ENCODE results near the gene NUP210. TPM values are rescaled to one million over a fixed set of nuclear protein-coding genes. Genes with fewer than 3 reads are reported as not detected.

The NUP210 gene
- total RNA-seq, 3 donors from 2014 or later = 6.7 to 14.8 (median 8.1) TPM

DNA sequence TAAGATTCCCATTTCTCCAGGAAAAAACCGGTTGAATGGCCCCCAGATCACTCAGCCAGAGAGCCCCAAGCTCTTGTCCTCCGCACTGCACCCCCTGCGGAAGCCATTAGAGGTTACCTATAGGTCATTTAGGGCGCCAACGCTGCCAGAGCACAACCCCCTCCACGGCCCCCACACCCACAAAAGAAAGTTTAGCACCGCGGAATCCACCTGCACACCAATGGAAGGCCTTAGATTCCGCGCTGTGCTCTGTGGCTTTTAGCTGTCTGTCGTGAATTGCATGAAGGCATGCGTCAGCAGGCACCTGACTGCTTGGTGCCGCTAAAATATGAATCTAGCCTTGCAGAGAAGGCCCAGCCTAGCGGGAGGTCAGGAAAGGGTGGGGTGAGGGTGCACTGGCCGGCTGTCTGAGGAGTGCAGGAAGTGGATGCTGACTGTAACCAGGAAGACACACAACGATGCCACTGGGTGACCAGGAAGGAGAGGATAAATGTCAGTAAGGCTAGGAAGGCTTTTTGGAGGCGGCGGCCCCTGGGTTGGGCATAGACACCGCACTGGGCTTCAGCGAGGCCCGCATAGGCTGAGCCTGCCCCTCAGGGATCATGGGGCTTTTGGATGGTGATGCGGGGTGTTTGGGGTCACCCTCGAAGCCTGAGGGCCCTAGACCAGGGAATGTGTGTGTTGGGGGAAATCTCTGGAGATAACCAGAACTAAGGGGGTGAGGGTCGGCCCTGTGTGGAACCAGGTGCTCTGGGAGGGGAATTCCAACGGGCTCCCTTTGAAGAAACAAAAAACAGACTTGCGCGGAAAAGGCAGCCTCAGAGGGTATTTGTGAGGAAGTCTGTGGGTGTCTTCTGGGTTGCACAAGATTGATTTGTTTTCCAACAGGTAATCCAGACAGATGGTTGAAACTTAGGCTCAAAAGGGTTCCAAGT is 976 bp upstream of the NUP210 start:
- TF ChIP-seq, protein P1, sequence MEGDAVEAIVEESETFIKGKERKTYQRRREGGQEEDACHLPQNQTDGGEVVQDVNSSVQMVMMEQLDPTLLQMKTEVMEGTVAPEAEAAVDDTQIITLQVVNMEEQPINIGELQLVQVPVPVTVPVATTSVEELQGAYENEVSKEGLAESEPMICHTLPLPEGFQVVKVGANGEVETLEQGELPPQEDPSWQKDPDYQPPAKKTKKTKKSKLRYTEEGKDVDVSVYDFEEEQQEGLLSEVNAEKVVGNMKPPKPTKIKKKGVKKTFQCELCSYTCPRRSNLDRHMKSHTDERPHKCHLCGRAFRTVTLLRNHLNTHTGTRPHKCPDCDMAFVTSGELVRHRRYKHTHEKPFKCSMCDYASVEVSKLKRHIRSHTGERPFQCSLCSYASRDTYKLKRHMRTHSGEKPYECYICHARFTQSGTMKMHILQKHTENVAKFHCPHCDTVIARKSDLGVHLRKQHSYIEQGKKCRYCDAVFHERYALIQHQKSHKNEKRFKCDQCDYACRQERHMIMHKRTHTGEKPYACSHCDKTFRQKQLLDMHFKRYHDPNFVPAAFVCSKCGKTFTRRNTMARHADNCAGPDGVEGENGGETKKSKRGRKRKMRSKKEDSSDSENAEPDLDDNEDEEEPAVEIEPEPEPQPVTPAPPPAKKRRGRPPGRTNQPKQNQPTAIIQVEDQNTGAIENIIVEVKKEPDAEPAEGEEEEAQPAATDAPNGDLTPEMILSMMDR (IDR thresholded peaks at IDR 0.05) = no peak
- Histone ChIP-seq H3K36me3 (ENCODE audit: low read depth) (no peaks in the 10 kb centered on the region), H3K4me1 (ENCODE audit: low read depth) (peaks cover 15% of the 10 kb centered on the region), H3K4me3 (no peak overlapping the region), H3K9me3 (no peaks in the 10 kb centered on the region)
- peak; percentile 53 for ATAC-seq
- intact Hi-C loops (cut with DNase I, micrococcal nuclease) = no loop called here
- DNase-seq = peak; percentile 44 to 80 (median 47)

DNA sequence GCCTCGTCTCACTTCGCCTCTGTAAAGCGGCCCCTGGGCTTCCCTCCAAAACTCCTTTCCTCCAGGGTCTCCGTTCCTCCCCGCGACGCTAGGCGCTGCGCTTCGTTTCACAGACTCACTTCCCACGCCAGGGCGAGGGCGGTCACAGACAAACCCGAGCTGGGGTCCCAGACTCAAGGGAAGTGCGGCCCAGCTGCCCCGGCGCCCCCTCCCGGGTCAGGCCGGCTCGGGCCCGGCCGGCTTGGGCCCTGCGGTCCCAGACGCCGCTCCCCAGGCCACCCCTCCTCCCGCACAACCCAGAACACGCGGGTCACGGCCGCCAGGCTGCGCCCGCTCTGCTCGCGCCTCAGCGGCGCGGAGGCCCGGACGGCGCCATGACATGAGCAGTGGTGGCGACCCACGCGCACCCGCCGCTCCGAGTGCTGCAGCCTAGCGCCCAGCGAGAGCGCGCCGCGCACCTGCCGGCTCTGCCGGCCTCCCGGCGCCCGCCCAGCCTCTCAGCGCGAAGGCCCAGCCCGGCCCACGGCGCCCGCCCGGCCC is 547 bp downstream of the NUP210 start:
- intact Hi-C loops (cut with DNase I, micrococcal nuclease) = no loop called here
- H3K36me3 ChIP-seq (ENCODE audit: low read depth) = no peaks in the 10 kb centered on the region
- TF ChIP-seq, protein P1 (IDR thresholded peaks at IDR 0.05) = no peak
- ATAC-seq (peak; percentile 74), DNase-seq (peak; percentile 48 to 71 (median 67))
- peak overlapping the region; percentile 34 for H3K4me3 ChIP-seq
- H3K9me3 ChIP-seq = no peaks in the 10 kb centered on the region
- peaks cover 15% of the 10 kb centered on the region for H3K4me1 ChIP-seq (ENCODE audit: low read depth)

DNA sequence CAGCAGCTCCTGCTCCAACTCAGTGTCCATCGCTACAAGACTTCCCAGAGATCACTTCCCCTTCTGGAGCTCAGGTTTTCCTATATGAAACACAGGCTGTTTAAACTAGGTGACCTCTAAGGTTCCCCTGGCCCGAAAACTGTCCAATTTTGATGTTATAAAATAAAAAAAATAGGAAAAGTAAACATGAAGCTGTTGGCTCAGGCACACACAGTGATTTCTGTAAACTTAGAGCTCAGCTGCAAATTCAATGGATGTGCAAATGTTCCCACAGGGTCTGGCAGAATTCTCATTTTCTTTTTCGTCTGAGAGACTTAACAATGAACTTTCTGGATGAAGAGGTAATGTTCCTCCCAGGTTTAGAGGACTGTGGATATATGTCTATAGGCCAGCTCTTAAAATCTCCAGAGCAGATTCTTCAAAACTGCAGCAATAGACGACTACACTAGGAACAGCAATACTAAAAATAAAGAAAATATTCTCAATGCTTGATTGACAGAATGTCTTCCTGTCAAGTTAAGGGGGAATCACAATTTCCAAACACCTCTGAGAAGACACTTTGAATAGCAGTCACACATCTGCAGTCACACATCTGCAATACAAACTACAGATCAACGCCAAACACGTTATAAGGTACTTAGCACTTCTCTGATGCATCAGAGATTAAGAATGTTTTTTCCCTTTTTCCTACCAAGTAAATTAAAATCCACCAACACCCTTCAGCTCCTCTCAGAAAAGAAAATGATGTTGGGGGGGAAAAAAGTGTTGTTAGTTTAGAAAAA is 2.8 kb downstream of the NUP210 start:
- intact Hi-C loops (cut with DNase I, micrococcal nuclease) = no loop called here
- TF ChIP-seq, protein P1 (IDR thresholded peaks at IDR 0.05) = no peak
- ATAC-seq = no peak
- Histone ChIP-seq H3K9me3 (no peaks in the 10 kb centered on the region), H3K36me3 (ENCODE audit: low read depth) (no peaks in the 10 kb centered on the region), H3K4me3 (no peak overlapping the region), H3K4me1 (ENCODE audit: low read depth) (peaks cover 7% of the 10 kb centered on the region)
- DNase-seq = no peak

DNA sequence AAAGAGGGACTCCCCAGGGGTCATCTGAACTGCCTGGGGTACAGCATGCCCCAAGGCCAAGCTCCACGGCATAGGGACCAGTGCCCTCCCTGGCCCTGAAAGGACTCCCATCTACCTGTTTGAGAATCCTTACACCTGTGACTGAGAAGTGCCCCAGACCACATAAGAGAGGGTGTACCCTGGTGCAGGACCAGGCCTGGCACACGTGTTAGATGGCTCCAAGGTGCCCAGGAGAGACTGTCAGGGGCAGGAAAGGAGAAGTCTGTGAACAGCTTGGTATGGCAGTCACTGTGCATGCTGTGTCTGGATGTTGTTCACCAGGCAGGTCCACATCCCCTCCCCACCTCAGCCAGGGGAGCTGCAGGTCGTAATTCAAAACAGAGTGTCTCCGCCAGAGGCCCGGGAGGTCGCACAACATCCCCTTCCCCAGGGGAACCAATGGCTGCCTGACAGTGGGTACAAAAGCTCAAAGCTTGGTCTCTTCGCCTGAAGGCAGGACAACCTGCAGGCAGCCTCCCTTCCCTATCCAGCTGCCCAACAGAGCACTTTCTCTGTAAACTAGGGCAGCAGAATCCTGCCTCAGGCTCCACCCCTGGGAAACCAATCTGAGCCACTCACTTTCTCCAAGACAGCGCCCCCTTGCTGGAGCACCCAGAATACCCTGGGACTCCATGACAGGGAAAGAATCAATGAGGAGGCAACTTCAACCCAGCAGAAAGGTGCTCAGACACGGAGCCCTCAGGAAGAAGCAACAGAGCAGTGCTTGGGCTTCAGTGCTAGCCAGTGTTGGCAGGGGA is 3.9 kb downstream of the NUP210 start:
- H3K4me1 ChIP-seq (ENCODE audit: low read depth) = peaks cover 7% of the 10 kb centered on the region

More for the DNA sequence above, 3.9 kb downstream of the NUP210 start:
- Histone ChIP-seq H3K9me3 (no peaks in the 10 kb centered on the region), H3K4me3 (no peak overlapping the region), H3K36me3 (ENCODE audit: low read depth) (no peaks in the 10 kb centered on the region)
- intact Hi-C loops (cut with DNase I, micrococcal nuclease) = no loop called here
- TF ChIP-seq, protein P1 (IDR thresholded peaks at IDR 0.05) = no peak
- ATAC-seq = no peak
- DNase-seq = no peak
